Measurements from ENCODE around the gene LGALS9. TPM values are rescaled to one million over a fixed set of nuclear protein-coding genes. Genes with fewer than 3 reads are reported as not detected.

The LGALS9 gene
- total RNA-seq, 2 donors from 2014 or later: 230 to 514 TPM

Other genes with a start within 250 kb of the LGALS9 start
- 10 to 100 TPM; 19.0 to 29.1 TPM for gene KSR1, start 174.7 kb upstream of the LGALS9 start, total RNA-seq
- gene NOS2, start 169.3 kb downstream of the LGALS9 start, total RNA-seq: 10 to 100 TPM; 11.6 to 48.3 TPM